Lung (tissue), 12 donors: Measurements from ENCODE around the gene MUC3A. TPM values are rescaled to one million over a fixed set of nuclear protein-coding genes. Genes with fewer than 3 reads are reported as not detected.
"Not testable (repeated sequence)": the region's sequence is repeated elsewhere in the genome, so short reads cannot be mapped to it uniquely, and the experiment has no call there.

Experiments
- ATAC-seq: fragments of 200-7000 bp; cut with Tn5 transposase; one replicate; pipeline ENCODE4 v1.9.1; 2020; ENCODE audit warnings: moderate number of reproducible peaks; ENCODE audit not compliant: insufficient read depth, low FRiP score
- DNase-seq, 3 donors: peaks; one replicate each; pipeline ENCODE4 v3.0.0-alpha.2; 2013 to 2017
- H3K27ac ChIP-seq, 2 donors: one replicate each; pipeline ENCODE4 v1.5.1; 2013; ENCODE audit warnings: mild to moderate bottlenecking in 2 of 2, moderate library complexity in 2 of 2, control low read depth in 1 of 2, inconsistent platforms in 1 of 2, low read depth in 1 of 2, low read length in 1 of 2
- H3K27me3 ChIP-seq, 3 donors: one replicate each; pipeline ENCODE4 v1.5.1; 2013; ENCODE audit warnings: low read length in 2 of 3; ENCODE audit not compliant: control insufficient read depth in 3 of 3, insufficient read depth in 3 of 3
- H3K36me3 ChIP-seq, 4 donors: one replicate each; pipeline ENCODE4 v1.5.1; 2013; ENCODE audit warnings: low read length in 4 of 4, mild to moderate bottlenecking in 1 of 4, moderate library complexity in 1 of 4; ENCODE audit not compliant: control insufficient read depth in 4 of 4, insufficient read depth in 4 of 4
- H3K4me1 ChIP-seq, 5 donors: one replicate each; pipeline ENCODE4 v1.5.1; 2013; ENCODE audit warnings: low read length in 5 of 5, mild to moderate bottlenecking in 2 of 5, moderate library complexity in 1 of 5; ENCODE audit not compliant: control insufficient read depth in 5 of 5, insufficient read depth in 5 of 5
- H3K4me3 ChIP-seq: one replicate; pipeline ENCODE4 v1.5.1; 2013; ENCODE audit warnings: mild to moderate bottlenecking, control low read depth, moderate library complexity
- H3K9ac ChIP-seq, 2 donors: one replicate each; pipeline ENCODE4 v1.5.1; 2013; ENCODE audit warnings: low read length in 2 of 2, control low read depth in 1 of 2; ENCODE audit not compliant: insufficient read depth in 1 of 2
- H3K9me3 ChIP-seq, 4 donors: one replicate each; pipeline ENCODE4 v1.5.1; 2013; ENCODE audit warnings: low read length in 3 of 4, mild to moderate bottlenecking in 1 of 4, moderate library complexity in 1 of 4; ENCODE audit not compliant: control insufficient read depth in 4 of 4, insufficient read depth in 3 of 4
- CTCF ChIP-seq: IDR thresholded peaks from 2 replicates; pipeline ENCODE4 v1.5.1; 2012; ENCODE audit warnings: mild to moderate bottlenecking; ENCODE audit errors: control extremely low read depth, extremely low read depth
- WGBS, 2 donors: extraction: QIAGEN DNeasy Blood & Tissue Kit; methylation state at CpG; one replicate each; pipeline ENCODE4 v1.1.7; 2013; 5-methylcytosine and 5-hydroxymethylcytosine counted together
- polyA plus RNA-seq, 2 donors: library from polyadenylated mRNA; stranded (reverse); fragments of 200-250 nt; gene quantifications; one replicate each; pipeline ENCODE4 v1.2.1, GENCODE V29; 2013
- total RNA-seq, 2 donors: library from RNA; depleted of rRNA in 1 of 2; stranded (reverse); fragments of >200 nt in 1 of 2; gene quantifications; one replicate each; pipeline ENCODE4 v1.2.1, GENCODE V29; 2014 to 2021
- donor health status: control.
- donor health status: control.
- donor health status: Bipolar disorder and iron deficiency.
- donor health status: healthy.
- donor health status: DM: yes; HTN: yes; CAD: no.

The MUC3A gene
- total and polyA plus RNA-seq, 4 donors: 0.53 to 5.5 (median 1.5) TPM

GRCh38 chr7:100921039-100921438, 28.3 kb upstream of the MUC3A start:
- peaks cover 0 to 2% (median 0%) of the 10 kb centered on the region in 4 donors for H3K9me3 ChIP-seq
- H3K27me3 ChIP-seq: no peaks in the 10 kb centered on the region
- no peak for TF ChIP-seq CTCF
- no peak for ATAC-seq
- no peak overlapping the region for H3K9ac ChIP-seq
- DNase-seq: no peak
- no peak overlapping the region for H3K4me3 ChIP-seq
- H3K4me1 ChIP-seq: peaks cover 0 to 5% (median 0%) of the 10 kb centered on the region in 5 donors
- H3K27ac ChIP-seq: no peak overlapping the region
- H3K36me3 ChIP-seq: no peaks in the 10 kb centered on the region

GRCh38 chr7:100923616-100924015, 25.7 kb upstream of the MUC3A start:
- not testable (repeated sequence) for H3K4me3 ChIP-seq, DNase-seq, ATAC-seq

GRCh38 chr7:100929808-100930174, 19.5 kb upstream of the MUC3A start:
- no peak for TF ChIP-seq CTCF
- ATAC-seq (no peak), DNase-seq (no peak)
- H3K27ac ChIP-seq: peak overlapping the region in 1 of 2 donors; percentile 82
- H3K4me1 ChIP-seq: no peaks in the 10 kb centered on the region
- H3K9me3 ChIP-seq: no peaks in the 10 kb centered on the region
- no peaks in the 10 kb centered on the region for H3K27me3 ChIP-seq
- no peaks in the 10 kb centered on the region for H3K36me3 ChIP-seq
- no peak overlapping the region for H3K9ac ChIP-seq
- WGBS, 2 donors: 97 to 100% methylated on average over 1 of the region's 1 CpG
- no peak overlapping the region for H3K4me3 ChIP-seq

More at GRCh38 chr7:100923616-100924015, 25.7 kb upstream of the MUC3A start:
- H3K9me3 ChIP-seq, H3K27me3 ChIP-seq, H3K27ac ChIP-seq, H3K4me1 ChIP-seq, H3K9ac ChIP-seq, H3K36me3 ChIP-seq: not testable (repeated sequence)
- WGBS, 2 donors: 44 to 65% methylated on average over 4 of the region's 4 CpGs

GRCh38 chr7:100933734-100934133, 15.6 kb upstream of the MUC3A start:
- Histone ChIP-seq H3K9ac (no peak overlapping the region), H3K27ac (no peak overlapping the region), H3K27me3 (no peaks in the 10 kb centered on the region), H3K36me3 (no peaks in the 10 kb centered on the region), H3K9me3 (no peaks in the 10 kb centered on the region), H3K4me3 (no peak overlapping the region), H3K4me1 (no peaks in the 10 kb centered on the region)
- TF ChIP-seq CTCF: no peak
- DNase-seq: no peak
- 58 to 60% methylated on average over 4 of the region's 4 CpGs for WGBS, 2 donors
- no peak for ATAC-seq

- not testable (repeated sequence) for H3K4me1 ChIP-seq, H3K27ac ChIP-seq, ATAC-seq, H3K9ac ChIP-seq, H3K27me3 ChIP-seq, H3K9me3 ChIP-seq, DNase-seq, H3K4me3 ChIP-seq, H3K36me3 ChIP-seq
- WGBS, 2 donors: 60% methylated on average over 2 of the region's 2 CpGs
These were observed 14.0 kb upstream of the MUC3A start for GRCh38 chr7:100935381-100935780.

- H3K4me3 ChIP-seq, DNase-seq, ATAC-seq, H3K9me3 ChIP-seq, H3K36me3 ChIP-seq, H3K4me1 ChIP-seq, H3K9ac ChIP-seq, H3K27me3 ChIP-seq, H3K27ac ChIP-seq: not testable (repeated sequence)
- 90 to 96% methylated on average over 7 of the region's 7 CpGs for WGBS, 2 donors
These were observed 13.2 kb upstream of the MUC3A start for GRCh38 chr7:100936167-100936566.
